Epithelial cell of prostate (primary cell): ENCODE measurements around the gene POLDIP2.

Source experiments
- DNase-seq: peaks from one replicate; pipeline ENCODE4 v3.0.0-alpha.2; 2011; ENCODE audit warnings: low read depth, low spot score
- H3K27ac ChIP-seq: fragments of 450-650 bp; 2 replicates; pipeline ENCODE4 v1.5.1; 2017; ENCODE audit warnings: mild to moderate bottlenecking

Gene POLDIP2

DNA sequence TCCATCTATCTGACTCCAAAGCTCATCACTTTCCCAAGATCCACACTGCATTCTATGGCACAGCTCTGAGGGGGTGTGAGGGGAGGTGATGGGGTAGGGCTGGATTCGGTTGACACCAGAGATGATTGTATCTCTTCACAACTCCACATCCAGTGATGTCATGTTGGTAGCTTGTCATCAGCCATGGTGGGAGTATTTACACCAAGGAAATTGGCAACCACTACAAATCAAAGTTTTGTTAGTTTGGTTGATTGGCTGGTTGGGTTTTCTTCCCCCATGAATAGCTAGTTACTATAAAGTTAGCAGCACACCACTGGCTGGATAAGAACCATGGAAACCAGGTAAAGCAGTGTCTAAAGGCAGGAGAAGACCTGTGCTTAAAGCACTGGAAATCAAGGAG lies 33.7 kb upstream of the POLDIP2 start:
- no peak for DNase-seq
- H3K27ac ChIP-seq: no peak overlapping the region

DNA sequence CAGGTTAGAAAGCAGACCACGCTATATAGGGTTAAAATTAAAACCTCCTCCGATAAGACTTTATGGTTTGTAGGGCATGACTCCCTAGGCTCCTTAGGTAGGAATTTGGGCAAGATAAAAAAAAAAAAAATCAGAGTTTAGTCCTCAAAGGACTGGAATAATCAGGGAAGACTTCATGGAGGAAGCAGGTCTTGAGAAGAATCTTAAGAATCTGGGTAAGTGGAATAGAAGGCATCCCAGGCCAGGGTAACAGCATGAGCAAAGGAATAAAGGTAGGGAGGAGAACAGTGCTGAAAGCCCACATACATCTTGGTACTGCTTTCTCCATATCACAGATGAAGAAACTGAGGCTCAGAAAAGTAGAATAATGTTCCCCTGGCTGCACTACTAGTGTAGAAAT lies 33.2 kb upstream of the POLDIP2 start:
- H3K27ac ChIP-seq: no peak overlapping the region

DNA sequence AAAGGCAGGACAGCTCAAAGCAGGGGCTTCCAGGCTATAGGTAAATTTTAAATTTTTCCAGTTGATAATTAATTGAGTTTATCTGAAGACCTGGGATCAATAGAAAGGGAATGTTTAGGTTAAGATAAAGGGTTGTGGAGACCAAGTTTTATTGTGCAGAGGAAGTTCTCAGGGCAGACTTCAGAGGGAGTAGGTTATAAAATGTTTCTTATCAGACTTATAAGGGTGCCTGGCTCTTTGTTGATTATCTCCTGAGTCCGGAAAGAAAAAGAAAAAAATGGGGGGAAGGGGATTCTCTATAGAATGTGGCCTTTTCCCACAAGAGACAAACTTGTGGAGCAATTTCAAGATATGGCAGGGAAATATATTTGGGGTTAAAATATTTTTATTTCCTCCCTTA lies 32.8 kb upstream of the POLDIP2 start:
- DNase-seq: no peak
- no peak overlapping the region for H3K27ac ChIP-seq

More for the DNA sequence above, 33.2 kb upstream of the POLDIP2 start:
- no peak for DNase-seq

DNA sequence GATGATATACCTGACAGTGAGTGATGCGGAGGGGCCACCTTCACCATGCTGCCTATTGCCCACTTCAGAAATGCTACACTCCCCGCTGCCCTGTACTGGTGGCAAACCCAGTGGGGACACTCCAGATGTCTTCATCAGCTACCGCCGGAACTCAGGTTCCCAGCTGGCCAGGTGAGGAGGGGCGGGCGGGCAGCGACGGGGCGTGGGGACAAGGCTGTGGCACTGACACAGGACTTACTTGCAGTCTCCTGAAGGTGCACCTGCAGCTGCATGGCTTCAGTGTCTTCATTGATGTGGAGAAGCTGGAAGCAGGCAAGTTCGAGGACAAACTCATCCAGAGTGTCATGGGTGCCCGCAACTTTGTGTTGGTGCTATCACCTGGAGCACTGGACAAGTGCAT lies 30.8 kb upstream of the POLDIP2 start:
- DNase-seq: no peak
- H3K27ac ChIP-seq: no peak overlapping the region

DNA sequence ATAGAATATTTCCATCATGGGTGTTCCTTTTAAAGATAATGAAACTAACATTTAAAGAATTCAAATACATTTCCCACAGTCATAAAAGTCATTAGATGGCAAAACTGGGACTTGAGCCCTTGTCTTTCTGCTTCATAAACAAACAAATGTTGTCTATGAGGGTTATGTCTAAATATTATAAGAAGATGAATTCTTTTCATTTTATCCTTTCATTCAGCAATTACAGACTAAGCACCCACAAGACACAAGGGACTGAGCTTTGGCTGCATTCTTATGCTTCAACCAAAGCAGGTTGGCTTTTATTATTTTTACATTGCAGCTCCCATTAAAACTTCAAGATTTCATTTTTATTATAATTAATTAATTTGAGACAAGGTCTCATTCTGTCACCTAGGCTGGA lies 29.1 kb upstream of the POLDIP2 start:
- H3K27ac ChIP-seq: no peak overlapping the region
- DNase-seq: no peak

DNA sequence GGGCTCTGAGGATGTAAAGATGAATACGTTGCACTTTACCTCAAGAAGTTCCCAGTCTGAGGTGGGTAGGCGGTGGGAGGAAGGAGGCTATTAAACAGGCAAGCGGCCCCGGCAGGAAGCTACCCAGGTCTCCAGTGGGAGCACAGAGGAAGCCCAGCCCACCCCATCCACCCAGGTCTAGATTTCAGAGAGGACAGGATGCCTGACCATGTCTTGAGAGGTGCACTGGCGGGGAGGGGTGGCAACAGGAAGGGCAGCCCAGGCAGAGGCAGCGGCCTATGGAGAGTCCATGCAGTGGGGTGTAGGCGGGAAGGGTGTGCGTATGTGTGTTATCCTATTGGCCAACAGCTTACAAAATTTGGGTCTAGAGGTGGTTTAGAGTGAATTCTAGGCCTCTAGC lies 28.1 kb upstream of the POLDIP2 start:
- no peak for DNase-seq
- no peak overlapping the region for H3K27ac ChIP-seq

DNA sequence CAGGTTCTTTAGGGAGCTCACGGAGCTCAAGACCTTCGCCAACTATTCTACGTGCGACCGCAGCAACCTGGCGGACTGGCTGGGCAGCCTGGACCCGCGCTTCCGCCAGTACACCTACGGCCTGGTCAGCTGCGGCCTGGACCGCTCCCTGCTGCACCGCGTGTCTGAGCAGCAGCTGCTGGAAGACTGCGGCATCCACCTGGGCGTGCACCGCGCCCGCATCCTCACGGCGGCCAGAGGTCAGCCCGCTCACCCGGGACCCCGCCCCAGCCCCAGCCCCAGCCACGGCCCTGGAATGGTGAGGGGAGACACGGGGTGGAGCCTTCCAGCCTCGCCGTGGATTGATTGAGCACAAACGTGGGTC lies 27.7 kb upstream of the POLDIP2 start:
- DNase-seq: no peak
- H3K27ac ChIP-seq: no peak overlapping the region

DNA sequence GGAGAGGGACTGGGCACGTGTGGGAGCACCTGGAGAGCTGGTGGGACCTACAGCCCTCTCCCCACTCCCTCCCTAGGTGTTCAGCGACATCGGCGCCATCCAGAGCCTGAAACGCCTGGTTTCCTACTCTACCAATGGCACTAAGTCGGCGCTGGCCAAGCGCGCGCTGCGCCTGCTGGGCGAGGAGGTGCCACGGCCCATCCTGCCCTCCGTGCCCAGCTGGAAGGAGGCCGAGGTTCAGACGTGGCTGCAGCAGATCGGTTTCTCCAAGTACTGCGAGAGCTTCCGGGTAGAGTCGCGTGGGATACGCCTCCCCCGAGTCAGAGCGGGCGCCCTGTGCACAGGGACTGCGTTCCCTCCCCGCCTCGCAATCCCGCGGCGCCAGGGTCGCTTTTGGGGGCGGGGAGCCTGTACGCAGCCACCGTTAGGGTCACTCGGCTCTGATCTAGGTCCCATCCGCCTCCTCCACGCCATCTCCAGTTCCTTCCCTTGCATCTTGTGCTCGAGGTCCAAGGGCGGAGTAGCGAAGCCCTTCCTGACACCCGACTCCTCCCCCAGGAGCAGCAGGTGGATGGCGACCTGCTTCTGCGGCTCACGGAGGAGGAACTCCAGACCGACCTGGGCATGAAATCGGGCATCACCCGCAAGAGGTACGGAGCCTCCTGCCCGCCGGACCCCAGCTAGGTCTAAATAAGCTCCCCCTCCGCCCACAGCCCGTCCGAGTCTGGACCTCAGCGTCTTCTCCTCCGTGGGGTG lies 27.1 kb upstream of the POLDIP2 start:
- no peak overlapping the region for H3K27ac ChIP-seq
- no peak for DNase-seq

DNA sequence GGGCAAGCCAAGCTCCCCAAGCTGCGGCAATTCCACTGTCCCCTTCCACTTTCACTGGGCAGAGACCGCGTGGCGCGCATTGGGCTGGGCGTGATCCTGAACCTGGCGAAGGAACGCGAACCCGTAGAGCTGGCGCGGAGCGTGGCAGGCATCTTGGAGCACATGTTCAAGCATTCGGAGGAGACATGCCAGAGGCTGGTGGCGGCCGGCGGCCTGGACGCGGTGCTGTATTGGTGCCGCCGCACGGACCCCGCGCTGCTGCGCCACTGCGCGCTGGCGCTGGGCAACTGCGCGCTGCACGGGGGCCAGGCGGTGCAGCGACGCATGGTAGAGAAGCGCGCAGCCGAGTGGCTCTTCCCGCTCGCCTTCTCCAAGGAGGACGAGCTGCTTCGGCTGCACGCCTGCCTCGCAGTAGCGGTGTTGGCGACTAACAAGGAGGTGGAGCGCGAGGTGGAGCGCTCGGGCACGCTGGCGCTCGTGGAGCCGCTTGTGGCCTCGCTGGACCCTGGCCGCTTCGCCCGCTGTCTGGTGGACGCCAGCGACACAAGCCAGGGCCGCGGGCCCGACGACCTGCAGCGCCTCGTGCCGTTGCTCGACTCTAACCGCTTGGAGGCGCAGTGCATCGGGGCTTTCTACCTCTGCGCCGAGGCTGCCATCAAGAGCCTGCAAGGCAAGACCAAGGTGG lies 24.0 kb upstream of the POLDIP2 start:
- H3K27ac ChIP-seq: no peak overlapping the region
- DNase-seq: no peak

DNA sequence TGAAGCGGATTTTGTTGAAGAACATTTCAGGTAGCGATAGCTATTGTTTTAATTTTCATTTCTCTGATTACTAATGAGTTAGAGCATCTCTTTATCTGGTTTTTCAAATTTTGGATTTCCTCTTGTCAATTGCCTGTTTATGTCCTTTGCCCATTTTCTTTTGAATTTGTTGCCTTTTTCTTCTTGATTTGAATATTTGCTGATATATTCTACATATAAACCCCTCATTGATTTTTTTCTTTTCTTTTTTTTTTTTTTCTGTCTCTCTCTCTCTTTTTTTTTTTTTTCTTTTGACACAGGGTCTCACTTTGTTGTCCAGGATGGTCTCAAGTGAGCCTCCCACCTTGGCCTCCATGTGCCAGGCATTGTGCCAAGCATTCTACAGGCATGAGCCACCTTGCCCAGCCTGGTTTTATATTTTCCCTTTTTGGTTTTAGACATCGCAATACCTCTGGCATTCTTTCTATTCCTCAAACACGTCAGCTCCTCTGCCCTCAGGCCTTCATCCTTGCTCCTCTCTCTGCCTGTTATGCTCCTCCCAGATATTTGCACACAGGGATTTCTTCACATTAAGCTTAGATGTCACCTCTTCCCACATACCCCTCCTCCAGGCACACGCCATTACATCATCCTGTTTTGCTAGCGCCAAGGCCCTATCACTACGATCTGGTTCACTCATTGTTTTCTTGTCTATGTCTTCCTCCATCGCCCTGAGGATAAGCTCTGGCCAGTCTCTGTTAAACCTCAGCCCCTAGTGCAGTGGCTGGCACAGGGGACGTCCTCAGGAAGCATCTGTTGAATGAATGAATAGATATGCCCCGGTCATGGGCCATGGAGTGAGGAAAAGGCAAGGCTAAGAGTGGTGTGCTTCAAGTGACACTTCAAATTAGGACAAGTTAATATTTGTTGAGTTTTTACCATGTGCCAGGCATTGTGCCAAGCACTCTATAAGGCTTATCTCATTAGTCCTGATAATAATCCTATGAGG lies 22.8 kb upstream of the POLDIP2 start:
- H3K27ac ChIP-seq: peak overlapping the region; percentile 54
- peak; percentile 98 for DNase-seq

DNA sequence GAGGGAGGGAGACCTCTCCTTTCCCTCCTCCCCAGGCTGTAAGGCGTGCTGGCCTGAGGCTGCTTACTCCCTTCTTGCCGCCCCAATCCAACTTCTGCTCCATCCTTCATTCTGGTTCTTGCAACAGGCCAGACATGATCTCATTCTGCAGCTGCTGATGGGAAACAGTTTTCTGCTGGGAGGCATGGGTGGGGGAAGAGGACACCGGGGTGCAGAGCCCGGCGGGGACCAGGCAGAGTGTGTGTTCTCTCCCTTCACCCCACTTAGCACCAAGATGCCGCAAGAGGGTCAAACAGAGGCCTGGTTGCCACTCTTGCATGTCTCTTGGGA lies 15.6 kb upstream of the POLDIP2 start:
- H3K27ac ChIP-seq: no peak overlapping the region
- no peak for DNase-seq

DNA sequence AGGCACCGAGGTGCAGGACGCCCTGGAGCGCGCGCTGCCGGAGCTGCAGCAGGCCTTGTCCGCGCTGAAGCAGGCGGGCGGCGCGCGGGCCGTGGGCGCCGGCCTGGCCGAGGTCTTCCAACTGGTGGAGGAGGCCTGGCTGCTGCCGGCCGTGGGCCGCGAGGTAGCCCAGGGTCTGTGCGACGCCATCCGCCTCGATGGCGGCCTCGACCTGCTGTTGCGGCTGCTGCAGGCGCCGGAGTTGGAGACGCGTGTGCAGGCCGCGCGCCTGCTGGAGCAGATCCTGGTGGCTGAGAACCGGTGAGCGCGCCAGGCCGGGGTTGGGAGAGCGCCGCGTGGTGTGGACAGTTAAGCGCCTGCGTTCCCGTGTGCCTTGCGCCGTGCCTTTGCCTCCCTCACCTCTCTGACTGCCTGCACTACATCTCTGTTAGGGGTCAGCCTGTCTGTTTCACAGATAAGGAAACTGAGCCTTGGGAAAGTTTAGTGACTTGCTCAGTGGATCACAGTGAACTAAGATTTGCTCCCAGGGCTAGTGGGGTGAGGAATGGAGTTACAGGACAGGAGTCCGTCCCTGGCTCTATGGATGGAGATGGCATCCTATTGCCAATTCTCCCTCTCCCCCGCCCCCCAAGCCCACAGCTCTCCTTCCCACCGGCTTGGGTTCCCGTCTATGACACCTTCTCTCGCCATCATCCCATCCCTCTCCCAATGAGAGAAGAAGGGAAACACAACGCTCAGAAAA lies 15.0 kb upstream of the POLDIP2 start:
- H3K27ac ChIP-seq: no peak overlapping the region
- no peak for DNase-seq

DNA sequence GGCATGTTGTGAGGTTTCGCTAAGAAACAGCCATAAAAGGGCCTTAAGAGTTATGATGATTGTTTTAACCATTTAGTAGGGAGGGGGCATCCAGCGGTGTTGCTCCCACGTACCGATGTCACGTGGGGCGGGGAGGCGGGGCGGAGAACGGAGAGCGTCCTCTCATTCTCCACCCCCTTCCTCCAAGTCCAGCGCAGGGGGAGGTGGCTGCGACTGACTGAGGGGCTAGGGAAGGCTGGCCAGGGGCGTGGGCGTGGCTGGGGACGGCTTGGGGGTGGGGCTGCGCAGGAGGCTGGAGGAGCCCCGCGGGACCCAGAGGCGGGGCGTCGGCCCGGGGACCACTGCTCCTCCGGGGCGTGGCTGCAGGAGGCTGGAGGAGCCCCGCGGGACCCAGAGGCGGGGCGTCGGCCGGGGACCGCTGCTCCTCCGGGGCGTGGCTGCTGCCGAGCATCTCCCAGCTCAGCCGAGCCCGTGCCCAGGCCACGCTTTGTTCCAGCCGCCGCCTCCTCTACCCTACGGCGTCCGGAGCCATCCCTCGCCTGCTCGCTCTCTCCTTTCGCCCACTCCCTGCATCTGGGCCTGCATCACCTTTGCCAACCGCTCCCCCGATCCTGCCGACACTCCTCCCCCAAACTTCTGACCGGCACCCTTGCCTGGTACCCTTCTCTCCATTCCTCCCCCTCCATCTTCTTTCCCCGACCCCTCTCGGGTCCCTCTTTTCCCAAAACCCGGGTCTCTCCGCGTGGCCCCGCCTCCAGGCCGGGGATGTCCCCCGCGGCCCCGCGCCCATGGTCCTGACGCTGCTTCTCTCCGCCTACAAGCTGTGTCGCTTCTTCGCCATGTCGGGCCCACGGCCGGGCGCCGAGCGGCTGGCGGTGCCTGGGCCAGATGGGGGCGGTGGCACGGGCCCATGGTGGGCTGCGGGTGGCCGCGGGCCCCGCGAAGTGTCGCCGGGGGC lies 14.2 kb upstream of the POLDIP2 start, which contains the start of gene SARM1:
Gene SARM1, plus strand, starts transcription at position 450 of the 958 bp plus-strand sequence. Its CDS starts 339 bp downstream, at position 789.
- DNase-seq: no peak
- H3K27ac ChIP-seq: no peak within 1 kb of the TSS

DNA sequence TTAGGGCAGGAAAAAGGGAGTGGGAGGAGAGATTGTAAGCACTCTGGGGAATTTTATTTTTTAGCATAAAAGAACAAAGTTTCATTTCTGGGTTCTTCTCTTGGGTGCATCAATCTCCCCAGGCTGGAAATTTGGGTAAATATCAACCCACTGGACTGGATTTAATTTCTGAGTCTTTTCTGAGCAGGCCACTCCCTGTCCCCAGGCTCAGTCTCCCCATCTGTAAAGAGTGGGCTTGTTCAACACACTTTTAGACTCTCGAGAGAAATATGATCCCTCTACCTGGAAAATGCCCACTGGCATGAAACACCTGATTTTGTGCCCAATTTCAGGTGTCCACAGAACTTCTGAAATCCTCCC lies 13.4 kb upstream of the POLDIP2 start:
- no peak for DNase-seq
- H3K27ac ChIP-seq: no peak overlapping the region

DNA sequence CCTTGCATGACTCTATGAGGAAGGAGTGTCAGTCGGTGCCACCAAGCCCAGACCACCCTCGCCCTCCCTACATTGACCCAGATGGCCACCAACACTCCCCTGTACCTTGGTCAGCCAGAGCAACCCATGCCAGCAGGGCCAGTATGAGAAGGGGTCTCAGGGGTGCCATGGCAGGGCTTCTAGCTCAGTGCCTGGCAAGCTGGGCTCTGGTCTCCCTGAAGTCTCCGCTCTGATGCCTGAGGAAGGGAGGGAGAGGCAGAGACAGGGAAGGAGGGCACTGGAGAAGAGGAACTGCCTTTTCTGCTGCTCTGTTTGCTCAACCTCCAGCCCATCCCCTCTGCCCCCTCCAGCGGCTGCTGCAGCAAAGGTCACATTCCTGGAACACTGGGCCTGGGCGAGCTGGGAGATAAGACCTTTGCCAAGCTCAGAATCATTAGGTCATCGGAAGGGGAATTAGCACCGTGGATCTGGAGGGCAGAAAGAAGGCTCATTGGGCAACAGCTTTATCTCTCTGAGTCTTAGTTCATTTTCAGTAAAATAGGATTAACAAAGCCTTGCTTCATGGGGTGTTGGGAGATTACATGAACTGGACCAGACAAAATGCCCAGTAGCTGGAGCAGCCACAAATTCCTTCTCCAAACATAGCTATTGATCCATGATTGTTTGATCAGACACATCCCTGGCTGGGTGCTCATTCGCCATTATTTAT lies 12.9 kb upstream of the POLDIP2 start, which contains the start of gene VTN:
Gene VTN, minus strand, starts transcription at position 273 of the 709 bp plus-strand sequence. Its CDS starts 104 bp downstream, at position 169.
- no peak within 1 kb of the TSS for H3K27ac ChIP-seq
- DNase-seq: no peak

DNA sequence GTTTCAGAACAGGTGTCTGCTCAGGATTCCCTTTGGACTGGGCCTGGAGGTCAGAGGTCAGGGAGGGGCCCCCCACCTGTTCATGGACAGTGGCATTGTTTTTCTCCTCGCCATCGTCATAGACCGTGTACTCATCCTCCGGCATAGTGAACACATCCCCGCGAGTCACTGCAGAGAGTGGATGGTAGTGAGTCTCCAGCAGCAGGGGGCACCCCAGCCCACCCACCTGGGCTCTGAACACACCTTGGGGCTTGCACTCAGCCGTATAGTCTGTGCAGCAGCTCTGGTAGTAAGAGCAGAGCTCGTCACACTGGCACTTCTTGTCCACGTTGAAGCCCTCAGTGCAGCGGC lies 12.3 kb upstream of the POLDIP2 start:
- H3K27ac ChIP-seq: no peak overlapping the region
- no peak for DNase-seq

DNA sequence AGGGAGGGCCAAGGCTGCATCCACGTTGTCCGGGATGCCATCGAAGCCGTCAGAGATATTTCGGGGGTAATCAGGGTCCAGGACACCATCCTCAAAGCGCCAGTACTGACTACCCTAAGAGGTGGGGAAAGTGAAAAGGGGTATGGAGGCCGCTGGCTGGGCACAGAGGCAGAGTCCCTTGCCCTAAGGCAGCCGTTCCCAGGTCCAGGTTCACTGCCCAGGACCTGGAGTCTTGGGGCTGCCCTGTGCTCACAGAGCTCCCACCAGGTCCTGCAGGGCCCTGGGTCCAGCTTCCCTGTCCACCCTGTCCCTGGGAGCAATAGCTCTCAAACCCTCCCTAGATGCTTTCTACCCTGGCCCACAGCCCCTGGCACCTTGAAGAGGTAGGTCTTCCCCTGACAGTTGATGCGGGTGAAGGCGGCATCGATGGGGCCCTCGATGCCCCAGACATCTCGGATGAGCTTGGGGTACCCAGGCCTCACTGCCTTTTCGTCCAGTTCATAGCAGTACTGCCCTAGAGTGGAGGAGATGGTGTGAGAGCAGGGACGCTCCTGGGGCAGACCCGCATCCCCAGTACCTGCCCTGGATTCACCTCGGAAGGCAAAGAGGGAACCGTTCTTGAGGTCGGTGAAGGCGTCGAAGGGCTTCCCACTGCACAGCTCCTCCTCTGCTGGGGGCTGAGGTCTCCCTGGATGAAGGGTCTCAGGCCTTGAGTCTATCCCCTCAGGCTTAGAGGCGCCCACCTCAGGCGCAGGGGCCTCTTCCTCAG lies 11.8 kb upstream of the POLDIP2 start:
- no peak for DNase-seq
- H3K27ac ChIP-seq: no peak overlapping the region

DNA sequence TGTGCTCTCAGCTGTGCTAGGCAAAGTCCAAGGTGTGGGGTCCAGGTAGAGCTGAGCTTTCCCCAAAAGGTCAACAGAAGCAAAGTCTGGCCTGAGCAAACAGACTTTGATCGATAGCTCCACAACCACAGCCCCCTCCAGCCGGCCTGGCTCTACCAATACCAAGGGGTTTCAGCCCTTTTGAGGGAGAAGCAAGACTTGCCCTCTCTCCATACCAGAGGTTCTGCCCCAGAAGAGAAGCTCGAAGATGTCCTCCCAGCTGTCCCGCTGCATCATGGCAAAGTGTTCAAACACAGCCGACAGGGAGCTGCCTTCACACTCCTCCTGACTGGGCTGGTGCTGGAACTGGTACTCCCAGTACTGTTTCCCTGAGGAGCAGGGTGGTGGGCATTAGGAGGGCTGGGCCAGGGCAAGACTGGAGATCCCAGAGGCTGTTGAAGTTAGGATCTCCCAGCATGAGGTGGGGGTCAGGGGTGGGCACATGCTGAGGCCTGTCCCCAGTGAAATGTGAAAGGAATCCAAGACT lies 11.0 kb upstream of the POLDIP2 start:
- no peak overlapping the region for H3K27ac ChIP-seq
- DNase-seq: no peak
